ENCODE results near the gene SURF4. TPM values are rescaled to one million over a fixed set of nuclear protein-coding genes. Genes with fewer than 3 reads are reported as not detected.
A peak's percentile ranks its signal among the peaks of the same experiment; 100 is the strongest.

The SURF4 gene
- total RNA-seq, 1 experiment from 2014 or later, result 134 TPM

- peak overlapping the region; percentile 91 for H3K27ac ChIP-seq (ENCODE audit: low read depth, low read length)
- CTCF ChIA-PET, result interaction anchor here (1.2 kb wide), 1 partner anchor 188 kb away, joined by 3 read pairs; no protein-coding TSS in a partner anchor
Measured at GRCh38 chr9:133374612-133375115, 1.2 kb downstream of the SURF4 start.

GRCh38 chr9:133372144-133372543 is 3.7 kb downstream of the SURF4 start:
- CTCF ChIA-PET, result no interaction called here
- Histone ChIP-seq H2AFZ (ENCODE audit: low read depth, low read length, poor library complexity, severe bottlenecking) (no peak overlapping the region), H4K20me1 (ENCODE audit: insufficient read depth) (peaks cover 9% of the 10 kb centered on the region; the same call in 1 of the 2 replicates), H3K9ac (ENCODE audit: low read length) (no peak overlapping the region), H3K27ac (ENCODE audit: low read depth, low read length) (no peak overlapping the region), H3K9me2 (ENCODE audit: insufficient read depth) (no peaks in the 10 kb centered on the region), H3K36me3 (ENCODE audit: control insufficient read depth in 1 of 2, insufficient read depth in 2 of 2, low read length in 2 of 2) (peaks cover 11 to 30% of the 10 kb centered on the region in 2 experiments; a peak in 3 of 4 replicates), H3K9me3 (ENCODE audit: control insufficient read depth in 1 of 2, insufficient read depth in 1 of 2, low read depth in 1 of 2, low read length in 2 of 2) (no peaks in the 10 kb centered on the region), H3K4me2 (ENCODE audit: low read length) (no peak overlapping the region), H3K4me1 (ENCODE audit: control insufficient read depth in 1 of 2, insufficient read depth in 2 of 2, low read length in 2 of 2) (peaks cover 9 to 14% of the 10 kb centered on the region in 2 experiments; a peak in 3 of 4 replicates), H3K79me2 (ENCODE audit: insufficient read depth, low read length) (peaks cover 87% of the 10 kb centered on the region), H3K4me3 (replicated peaks in 1 of 2; ENCODE audit: low read depth in 1 of 2, low read length in 2 of 2) (no peak overlapping the region), H3K27me3 (ENCODE audit: insufficient read depth, low read length) (no peaks in the 10 kb centered on the region)
- BruUV-seq (replicated peaks), result no TSS peak
- DNase-seq (ENCODE audit: low read depth, low spot score), result no peak
- RAD21 ChIA-PET (ENCODE audit: low non-redundant PET in 1 of 2, low total read pairs in 2 of 2, uncharacterized antibody in 2 of 2, unreplicated experiment in 2 of 2), result no interaction called here
- POLR2A ChIA-PET, result interaction anchor here (1.4 kb wide), 1 partner anchor 16 kb away, joined by 7 read pairs; the partner anchor contains the start of genes SURF1 and SURF2
- ATAC-seq, result no peak
- intact Hi-C loops (cut with micrococcal nuclease), result no loop called here
- TF ChIP-seq, protein P1, sequence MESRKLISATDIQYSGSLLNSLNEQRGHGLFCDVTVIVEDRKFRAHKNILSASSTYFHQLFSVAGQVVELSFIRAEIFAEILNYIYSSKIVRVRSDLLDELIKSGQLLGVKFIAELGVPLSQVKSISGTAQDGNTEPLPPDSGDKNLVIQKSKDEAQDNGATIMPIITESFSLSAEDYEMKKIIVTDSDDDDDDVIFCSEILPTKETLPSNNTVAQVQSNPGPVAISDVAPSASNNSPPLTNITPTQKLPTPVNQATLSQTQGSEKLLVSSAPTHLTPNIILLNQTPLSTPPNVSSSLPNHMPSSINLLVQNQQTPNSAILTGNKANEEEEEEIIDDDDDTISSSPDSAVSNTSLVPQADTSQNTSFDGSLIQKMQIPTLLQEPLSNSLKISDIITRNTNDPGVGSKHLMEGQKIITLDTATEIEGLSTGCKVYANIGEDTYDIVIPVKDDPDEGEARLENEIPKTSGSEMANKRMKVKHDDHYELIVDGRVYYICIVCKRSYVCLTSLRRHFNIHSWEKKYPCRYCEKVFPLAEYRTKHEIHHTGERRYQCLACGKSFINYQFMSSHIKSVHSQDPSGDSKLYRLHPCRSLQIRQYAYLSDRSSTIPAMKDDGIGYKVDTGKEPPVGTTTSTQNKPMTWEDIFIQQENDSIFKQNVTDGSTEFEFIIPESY (IDR thresholded peaks at IDR 0.05; ENCODE audit: extremely low read depth, insufficient replicate concordance, low read length), result no peak
- no peak for TF ChIP-seq EZH2 (IDR thresholded peaks at IDR 0.05)
- no peak for TF ChIP-seq CBX3 (IDR thresholded peaks at IDR 0.05; ENCODE audit: low read depth)
- no peak for TF ChIP-seq ELF1 (IDR thresholded peaks at IDR 0.05; ENCODE audit: borderline replicate concordance, low read depth)
- no peak for TF ChIP-seq SIN3A (IDR thresholded peaks at IDR 0.05; ENCODE audit: low read depth)
- TF ChIP-seq, protein P2, sequence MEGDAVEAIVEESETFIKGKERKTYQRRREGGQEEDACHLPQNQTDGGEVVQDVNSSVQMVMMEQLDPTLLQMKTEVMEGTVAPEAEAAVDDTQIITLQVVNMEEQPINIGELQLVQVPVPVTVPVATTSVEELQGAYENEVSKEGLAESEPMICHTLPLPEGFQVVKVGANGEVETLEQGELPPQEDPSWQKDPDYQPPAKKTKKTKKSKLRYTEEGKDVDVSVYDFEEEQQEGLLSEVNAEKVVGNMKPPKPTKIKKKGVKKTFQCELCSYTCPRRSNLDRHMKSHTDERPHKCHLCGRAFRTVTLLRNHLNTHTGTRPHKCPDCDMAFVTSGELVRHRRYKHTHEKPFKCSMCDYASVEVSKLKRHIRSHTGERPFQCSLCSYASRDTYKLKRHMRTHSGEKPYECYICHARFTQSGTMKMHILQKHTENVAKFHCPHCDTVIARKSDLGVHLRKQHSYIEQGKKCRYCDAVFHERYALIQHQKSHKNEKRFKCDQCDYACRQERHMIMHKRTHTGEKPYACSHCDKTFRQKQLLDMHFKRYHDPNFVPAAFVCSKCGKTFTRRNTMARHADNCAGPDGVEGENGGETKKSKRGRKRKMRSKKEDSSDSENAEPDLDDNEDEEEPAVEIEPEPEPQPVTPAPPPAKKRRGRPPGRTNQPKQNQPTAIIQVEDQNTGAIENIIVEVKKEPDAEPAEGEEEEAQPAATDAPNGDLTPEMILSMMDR (IDR thresholded peaks at IDR 0.05 in 2 of 3, conservative IDR thresholded peaks at IDR 0.05 in 1 of 3; ENCODE audit: borderline replicate concordance in 1 of 3, insufficient read depth in 1 of 3, low read depth in 2 of 3, low read length in 2 of 3), result no peak
- TF ChIP-seq SP1 (IDR thresholded peaks at IDR 0.05; ENCODE audit: low read depth), result no peak
- TF ChIP-seq JUND (IDR thresholded peaks at IDR 0.05), result no peak
- no peak for TF ChIP-seq POLR2AphosphoS5 (IDR thresholded peaks at IDR 0.05; ENCODE audit: low read depth, low read length)
- no peak for TF ChIP-seq FOSL1 (IDR thresholded peaks at IDR 0.05; ENCODE audit: low read depth)

More at GRCh38 chr9:133374612-133375115, 1.2 kb downstream of the SURF4 start:
- Histone ChIP-seq H3K4me3 (replicated peaks in 1 of 2; ENCODE audit: low read depth in 1 of 2, low read length in 2 of 2) (peak overlapping the region; percentile 59 to 95), H3K9me2 (ENCODE audit: insufficient read depth) (no peaks in the 10 kb centered on the region), H3K4me1 (ENCODE audit: control insufficient read depth in 1 of 2, insufficient read depth in 2 of 2, low read length in 2 of 2) (peaks cover 21 to 29% of the 10 kb centered on the region in 2 experiments), H3K9ac (ENCODE audit: low read length) (peak overlapping the region; percentile 94), H3K36me3 (ENCODE audit: control insufficient read depth in 1 of 2, insufficient read depth in 2 of 2, low read length in 2 of 2) (peaks cover 10 to 22% of the 10 kb centered on the region in 2 experiments; a peak in 3 of 4 replicates), H4K20me1 (ENCODE audit: insufficient read depth) (0 out of 2 replicates have a peak, but pooled peaks cover 9% of the 10 kb centered on the region), H2AFZ (ENCODE audit: low read depth, low read length, poor library complexity, severe bottlenecking) (no peak overlapping the region), H3K9me3 (ENCODE audit: control insufficient read depth in 1 of 2, insufficient read depth in 1 of 2, low read depth in 1 of 2, low read length in 2 of 2) (no peaks in the 10 kb centered on the region), H3K79me2 (ENCODE audit: insufficient read depth, low read length) (peaks cover 62% of the 10 kb centered on the region), H3K27me3 (ENCODE audit: insufficient read depth, low read length) (no peaks in the 10 kb centered on the region), H3K4me2 (ENCODE audit: low read length) (peak overlapping the region; percentile 76)
- no peak for DNase-seq (ENCODE audit: low read depth, low spot score)
- ATAC-seq, result no peak
- ChIA-PET RAD21 (ENCODE audit: low non-redundant PET in 1 of 2, low total read pairs in 2 of 2, uncharacterized antibody in 2 of 2, unreplicated experiment in 2 of 2) (no interaction called here), POLR2A (interaction anchor here (1.7 kb wide), 1 partner anchor 19 kb away, joined by 7 read pairs; the partner anchor contains the start of genes SURF1 and SURF2)
- intact Hi-C loops (cut with micrococcal nuclease), result no loop called here
- BruUV-seq (replicated peaks), result TSS peak; percentile 62
- no peak for TF ChIP-seq TCF7L2 (IDR thresholded peaks at IDR 0.05; ENCODE audit: borderline replicate concordance, extremely low read depth, insufficient read depth, insufficient read length)
- TF ChIP-seq POLR2A (IDR thresholded peaks at IDR 0.05; ENCODE audit: borderline replicate concordance, extremely low read depth, insufficient read depth, insufficient read length), result no peak
- TF ChIP-seq SIN3A (IDR thresholded peaks at IDR 0.05; ENCODE audit: low read depth), result no peak
- TF ChIP-seq ZNF274 (IDR thresholded peaks at IDR 0.05; ENCODE audit: low read depth, low read length), result no peak
- TF ChIP-seq EGR1 (IDR thresholded peaks at IDR 0.05; ENCODE audit: low read depth), result no peak
- TF ChIP-seq EZH2phosphoT487 (IDR thresholded peaks at IDR 0.05; ENCODE audit: borderline replicate concordance), result no peak
- TF ChIP-seq ZFX (IDR thresholded peaks at IDR 0.05), result no peak
- TF ChIP-seq RAD21 (IDR thresholded peaks at IDR 0.05; ENCODE audit: low read depth), result no peak
- TF ChIP-seq EZH2 (IDR thresholded peaks at IDR 0.05), result no peak
- TF ChIP-seq, protein P3, sequence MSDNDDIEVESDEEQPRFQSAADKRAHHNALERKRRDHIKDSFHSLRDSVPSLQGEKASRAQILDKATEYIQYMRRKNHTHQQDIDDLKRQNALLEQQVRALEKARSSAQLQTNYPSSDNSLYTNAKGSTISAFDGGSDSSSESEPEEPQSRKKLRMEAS (IDR thresholded peaks at IDR 0.05), result no peak
- TF ChIP-seq SRF (IDR thresholded peaks at IDR 0.05; ENCODE audit: low read depth), result no peak
- TF ChIP-seq JUND (IDR thresholded peaks at IDR 0.05), result no peak

Measured in HCT116 (cell line).